Mucosa of gallbladder (tissue), 1 donor: ENCODE results near the gene CBX4. TPM values are rescaled to one million over a fixed set of nuclear protein-coding genes. Genes with fewer than 3 reads are reported as not detected.

ENCODE experiments used
- DNase-seq: peaks from one replicate; pipeline ENCODE4 v3.0.0-alpha.2; 2020; ENCODE audit warnings: low spot score
- total RNA-seq: library from RNA; stranded (reverse); gene quantifications from one replicate; pipeline ENCODE4 v1.2.1, GENCODE V29; 2021
- donor health status: DM: no; HTN: no; CAD: no.

The CBX4 gene
- total RNA-seq, 1 donor from 2014 or later, result 36.7 TPM

DNA sequence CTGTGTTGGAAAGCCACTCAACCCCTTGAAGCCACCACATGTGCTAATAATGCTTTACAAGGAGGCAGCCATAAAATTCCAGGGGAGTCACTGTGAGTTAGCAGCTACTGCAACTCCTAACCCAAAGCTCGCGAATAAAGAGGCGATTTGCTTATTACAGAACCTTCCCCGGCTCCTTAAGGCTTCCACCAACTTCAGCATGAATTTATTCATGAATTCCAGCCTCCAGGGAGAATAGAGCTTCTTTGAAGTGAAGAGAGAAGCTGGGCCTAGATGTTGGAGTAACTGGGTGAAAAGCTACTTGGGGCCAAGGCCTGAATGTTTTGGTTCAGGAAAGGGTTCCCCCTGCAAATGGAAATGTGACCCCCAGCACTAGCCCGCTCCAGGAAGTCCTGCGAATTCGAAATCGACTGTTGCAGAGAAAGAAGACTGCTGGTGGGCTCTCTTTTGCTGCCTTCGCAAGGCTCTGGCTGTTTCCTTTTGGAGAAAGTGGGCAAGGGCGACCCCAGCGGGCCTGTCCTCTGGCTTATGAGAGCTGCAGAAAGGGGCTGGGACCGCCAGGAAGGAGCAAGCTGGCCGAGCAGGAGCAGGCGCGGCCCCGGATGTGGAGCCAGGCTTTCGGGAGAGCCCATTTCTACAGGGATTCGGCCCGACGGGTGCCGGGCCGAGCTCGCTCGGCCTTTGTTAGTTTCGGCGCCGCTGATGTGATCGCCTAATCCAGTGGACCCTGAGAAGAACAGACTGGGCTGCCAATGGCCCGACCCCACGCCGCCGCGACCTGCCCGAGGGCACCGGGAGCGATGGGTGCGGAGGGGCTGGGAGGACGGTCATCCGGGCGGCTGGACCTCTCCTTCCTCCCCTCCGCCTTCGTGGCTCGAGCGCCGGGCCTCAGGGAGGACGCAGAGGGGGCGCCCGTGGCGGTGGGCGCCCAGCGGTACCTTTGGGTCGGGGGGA lies 50.0 kb downstream of the CBX4 start:
- no peak for DNase-seq

DNA sequence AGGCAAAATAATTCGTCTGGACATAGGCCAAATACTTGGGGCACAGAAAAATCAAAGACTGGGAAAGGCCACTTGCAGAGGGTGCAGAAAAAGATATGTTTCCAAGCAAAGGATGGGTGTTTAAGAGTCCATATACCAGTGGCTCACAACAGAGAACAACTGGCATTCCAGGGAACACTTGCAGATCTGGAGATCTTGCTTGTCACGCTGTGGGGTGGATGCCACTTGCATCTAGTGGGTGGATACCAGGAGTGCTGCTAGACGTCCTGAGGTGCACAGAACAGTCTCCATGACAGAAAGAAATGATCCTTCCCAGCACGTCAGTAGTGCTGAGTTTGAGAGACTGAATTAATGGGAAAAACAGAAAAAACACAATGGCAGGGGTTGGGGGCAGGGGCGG lies 50.8 kb downstream of the CBX4 start:
- DNase-seq, result no peak

DNA sequence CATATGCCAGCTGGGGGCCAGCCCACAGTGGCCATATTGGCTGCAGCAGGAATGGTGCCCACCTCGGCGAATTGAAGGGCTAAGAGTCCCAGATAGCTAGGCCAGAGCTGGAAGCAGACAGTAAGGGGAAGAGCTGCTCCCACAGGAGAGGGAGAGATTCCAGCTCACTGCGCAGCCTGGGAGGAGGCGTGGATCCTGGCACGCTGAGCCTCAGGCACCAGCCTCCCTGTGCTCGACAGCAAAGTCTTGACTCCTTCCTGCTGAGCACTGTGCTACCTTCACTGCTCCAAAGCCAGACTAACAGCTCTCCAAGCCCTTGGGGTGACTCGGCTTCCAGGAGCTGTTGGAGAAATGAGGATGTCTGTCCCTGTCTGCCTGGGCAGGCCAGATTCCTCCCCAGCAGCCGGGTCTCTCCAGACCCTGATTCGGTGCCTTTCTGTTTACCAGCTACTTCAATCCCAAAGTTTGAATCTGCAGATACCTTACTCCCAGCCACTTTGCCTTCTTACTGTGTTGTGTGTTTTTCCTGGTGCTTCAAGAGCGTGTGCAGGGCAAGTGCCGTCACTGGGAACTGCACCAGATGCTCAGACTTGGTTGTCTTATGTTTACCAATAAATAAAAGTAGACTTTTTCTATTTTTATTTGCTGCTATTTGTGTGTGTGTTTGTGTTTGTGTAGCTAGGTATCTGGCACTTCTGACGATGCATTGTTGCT lies 52.2 kb downstream of the CBX4 start:
- DNase-seq, result no peak

DNA sequence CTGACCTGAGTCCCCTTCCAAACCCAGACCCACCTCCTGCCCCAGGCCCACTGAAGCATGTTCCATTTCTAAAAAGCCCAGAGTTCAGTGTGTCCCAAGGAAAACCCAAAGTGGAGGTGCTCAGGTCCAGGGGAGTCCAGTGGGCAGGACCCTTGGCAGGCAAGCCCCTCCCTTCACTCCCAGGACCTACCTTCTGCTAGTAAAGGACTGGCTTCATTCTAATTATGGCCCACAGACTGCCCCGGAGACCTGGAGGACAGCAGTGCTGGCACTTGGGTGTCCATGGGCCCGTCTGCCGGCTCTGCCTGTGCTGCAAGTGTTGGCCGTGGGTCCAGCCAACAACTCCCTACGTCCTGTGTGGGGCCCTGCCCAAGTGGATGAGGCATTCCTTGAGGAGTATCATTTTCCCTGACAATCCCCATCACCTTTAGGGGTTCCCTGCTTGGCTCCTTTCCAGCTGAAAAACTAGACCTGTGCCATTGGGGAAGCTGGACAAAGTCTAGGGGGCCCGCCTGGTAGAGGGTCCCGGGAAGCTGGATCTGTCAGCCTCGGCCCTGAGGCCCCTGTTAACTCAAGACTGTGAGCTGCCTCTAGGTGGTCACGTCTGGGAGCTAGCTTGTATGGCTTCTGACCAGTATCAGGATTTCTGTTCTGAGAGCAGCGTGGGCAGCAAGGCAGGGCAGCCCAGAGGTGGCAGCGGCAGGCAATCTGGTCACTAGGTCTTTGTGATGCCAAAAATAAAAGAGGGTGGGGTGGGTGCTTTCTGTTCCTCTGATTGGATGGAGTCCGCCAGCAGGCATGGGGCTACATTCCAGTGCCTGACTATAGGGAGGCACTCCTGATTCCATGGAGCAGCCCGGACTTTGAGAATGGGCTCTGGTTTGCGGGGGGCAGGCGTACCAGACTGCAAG lies 53.1 kb downstream of the CBX4 start:
- DNase-seq, result no peak

DNA sequence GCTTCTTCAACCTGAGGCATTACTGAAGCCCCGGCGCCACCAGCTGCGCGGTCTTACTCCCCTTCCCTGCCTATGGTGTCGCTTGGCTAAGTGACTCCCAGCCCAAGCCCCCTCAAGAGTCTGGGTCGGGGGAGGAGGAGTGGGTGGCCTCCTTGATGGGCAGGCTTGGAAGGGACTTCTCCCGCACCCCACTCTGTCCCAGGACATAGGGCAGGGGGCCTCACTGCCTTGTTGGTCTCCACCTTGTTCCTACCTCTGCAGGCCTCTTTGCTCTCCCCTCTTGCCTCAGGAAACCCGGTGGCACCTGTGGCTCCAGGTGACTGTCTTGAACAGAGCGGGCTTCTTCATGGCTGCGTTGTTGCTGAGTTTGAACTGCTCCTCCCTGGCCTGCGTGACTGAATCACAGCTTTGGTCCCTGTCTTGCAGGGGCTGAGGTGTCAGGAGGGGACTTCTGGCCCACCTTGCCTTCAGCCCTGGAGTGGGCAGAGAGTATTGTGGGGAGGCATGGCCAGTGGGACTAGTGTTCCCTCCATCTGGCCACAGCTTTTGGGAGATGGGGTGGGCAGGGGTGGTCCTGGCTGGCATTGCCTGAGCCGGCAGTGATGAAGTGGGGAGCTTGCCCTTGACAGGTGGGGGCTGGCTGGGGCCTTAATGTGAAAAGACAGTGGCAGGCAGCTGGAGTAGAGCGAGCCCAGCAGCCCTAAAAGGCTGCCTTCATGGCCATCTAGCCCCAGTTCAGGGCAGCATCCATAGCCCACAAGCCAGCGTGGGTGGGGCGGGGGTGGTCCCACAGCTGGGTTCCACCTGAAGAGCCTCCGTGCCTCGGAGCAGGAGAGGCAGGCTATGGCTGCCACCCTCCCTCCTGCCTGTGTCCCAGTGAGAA lies 54.0 kb downstream of the CBX4 start:
- no peak for DNase-seq

DNA sequence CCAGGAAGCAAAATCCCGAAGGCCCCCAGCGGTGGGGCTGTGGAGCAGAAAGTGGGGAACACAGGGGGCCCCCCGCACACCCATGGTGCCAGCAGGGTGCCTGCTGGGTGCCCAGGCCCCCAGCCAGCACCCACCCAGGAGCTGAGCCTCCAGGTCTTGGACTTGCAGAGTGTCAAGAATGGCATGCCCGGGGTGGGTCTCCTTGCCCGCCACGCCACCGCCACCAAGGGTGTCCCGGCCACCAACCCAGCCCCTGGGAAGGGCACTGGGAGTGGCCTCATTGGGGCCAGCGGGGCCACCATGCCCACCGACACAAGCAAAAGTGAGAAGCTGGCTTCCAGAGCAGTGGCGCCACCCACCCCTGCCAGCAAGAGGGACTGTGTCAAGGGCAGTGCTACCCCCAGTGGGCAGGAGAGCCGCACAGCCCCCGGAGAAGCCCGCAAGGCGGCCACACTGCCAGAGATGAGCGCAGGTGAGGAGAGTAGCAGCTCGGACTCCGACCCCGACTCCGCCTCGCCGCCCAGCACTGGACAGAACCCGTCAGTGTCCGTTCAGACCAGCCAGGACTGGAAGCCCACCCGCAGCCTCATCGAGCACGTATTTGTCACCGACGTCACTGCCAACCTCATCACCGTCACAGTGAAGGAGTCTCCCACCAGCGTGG lies 54.8 kb downstream of the CBX4 start:
- no peak for DNase-seq

DNA sequence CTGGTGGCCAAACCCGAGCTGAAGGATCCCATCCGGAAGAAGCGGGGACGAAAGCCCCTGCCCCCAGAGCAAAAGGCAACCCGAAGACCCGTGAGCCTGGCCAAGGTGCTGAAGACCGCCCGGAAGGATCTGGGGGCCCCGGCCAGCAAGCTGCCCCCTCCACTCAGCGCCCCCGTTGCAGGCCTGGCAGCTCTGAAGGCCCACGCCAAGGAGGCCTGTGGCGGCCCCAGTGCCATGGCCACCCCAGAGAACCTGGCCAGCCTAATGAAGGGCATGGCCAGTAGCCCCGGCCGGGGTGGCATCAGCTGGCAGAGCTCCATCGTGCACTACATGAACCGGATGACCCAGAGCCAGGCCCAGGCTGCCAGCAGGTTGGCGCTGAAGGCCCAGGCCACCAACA lies 55.3 kb downstream of the CBX4 start:
- DNase-seq, result no peak

Other genes starting within 250 kb of the CBX4 start
- gene RBFOX3, start 228.4 kb downstream of the CBX4 start, total RNA-seq, result 0.23 TPM
- gene ENPP7, start 108.5 kb downstream of the CBX4 start, total RNA-seq, result 0.23 TPM
- 1.2 TPM for gene CBX2, start 61.3 kb downstream of the CBX4 start, total RNA-seq
- gene CBX8, start 42.4 kb downstream of the CBX4 start, total RNA-seq, result 9.7 TPM
- gene TBC1D16, start 196.4 kb upstream of the CBX4 start, total RNA-seq, result 38.4 TPM
- 13.5 TPM for gene CCDC40, start 197.2 kb upstream of the CBX4 start, total RNA-seq